Neural crest cell (in vitro differentiated cells): Measurements from ENCODE around the gene VPS29. TPM values are rescaled to one million over a fixed set of nuclear protein-coding genes. Genes with fewer than 3 reads are reported as not detected.

Experiments
- DNase-seq: peaks from one replicate; pipeline ENCODE4 v3.0.0; 2021; ENCODE audit warnings: low read depth, mixed read lengths, low spot score
- H3K27ac Mint-ChIP-seq: one replicate; pipeline ENCODE4 v1.8.0; 2021; ENCODE audit warnings: mild to moderate bottlenecking, mixed read lengths; ENCODE audit not compliant: unreplicated experiment
- H3K27me3 Mint-ChIP-seq: 2 replicates; pipeline ENCODE4 v1.8.0; 2021; ENCODE audit warnings: low read depth, mild to moderate bottlenecking, mixed read lengths
- H3K36me3 Mint-ChIP-seq: 2 replicates; pipeline ENCODE4 v1.8.0; 2021; ENCODE audit warnings: low read depth, mild to moderate bottlenecking, mixed read lengths
- H3K4me1 Mint-ChIP-seq: 2 replicates; pipeline ENCODE4 v1.8.0; 2021; ENCODE audit warnings: mixed read lengths
- H3K4me3 Mint-ChIP-seq: one replicate; pipeline ENCODE4 v1.8.0; 2021; ENCODE audit warnings: mild to moderate bottlenecking, mixed read lengths
- H3K9me3 Mint-ChIP-seq: 2 replicates; pipeline ENCODE4 v1.8.0; 2021; ENCODE audit warnings: mixed read lengths
- total RNA-seq: library from RNA; stranded (reverse); gene quantifications from 2 replicates; pipeline ENCODE4 v1.2.1, GENCODE V29; 2021
- TF ChIP-seq, protein P1 (sequence below): fragments of 200-600 bp; sonication (generic); conservative IDR thresholded peaks from 2 replicates; pipeline ENCODE4 v1.5.0; 2021; ENCODE audit warnings: antibody characterized with exemption, mild to moderate bottlenecking

Gene VPS29
- total RNA-seq, 1 donor from 2014 or later, result 89.0 TPM

GRCh38 chr12:110538869-110539622 lies 37.1 kb upstream of the VPS29 start:
- TF ChIP-seq, protein P1, sequence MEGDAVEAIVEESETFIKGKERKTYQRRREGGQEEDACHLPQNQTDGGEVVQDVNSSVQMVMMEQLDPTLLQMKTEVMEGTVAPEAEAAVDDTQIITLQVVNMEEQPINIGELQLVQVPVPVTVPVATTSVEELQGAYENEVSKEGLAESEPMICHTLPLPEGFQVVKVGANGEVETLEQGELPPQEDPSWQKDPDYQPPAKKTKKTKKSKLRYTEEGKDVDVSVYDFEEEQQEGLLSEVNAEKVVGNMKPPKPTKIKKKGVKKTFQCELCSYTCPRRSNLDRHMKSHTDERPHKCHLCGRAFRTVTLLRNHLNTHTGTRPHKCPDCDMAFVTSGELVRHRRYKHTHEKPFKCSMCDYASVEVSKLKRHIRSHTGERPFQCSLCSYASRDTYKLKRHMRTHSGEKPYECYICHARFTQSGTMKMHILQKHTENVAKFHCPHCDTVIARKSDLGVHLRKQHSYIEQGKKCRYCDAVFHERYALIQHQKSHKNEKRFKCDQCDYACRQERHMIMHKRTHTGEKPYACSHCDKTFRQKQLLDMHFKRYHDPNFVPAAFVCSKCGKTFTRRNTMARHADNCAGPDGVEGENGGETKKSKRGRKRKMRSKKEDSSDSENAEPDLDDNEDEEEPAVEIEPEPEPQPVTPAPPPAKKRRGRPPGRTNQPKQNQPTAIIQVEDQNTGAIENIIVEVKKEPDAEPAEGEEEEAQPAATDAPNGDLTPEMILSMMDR, result no peak
- no peaks in the 10 kb centered on the region for H3K9me3 Mint-ChIP-seq
- H3K4me1 Mint-ChIP-seq, result no peaks in the 10 kb centered on the region
- no peak for DNase-seq
- no peaks in the 10 kb centered on the region for H3K27me3 Mint-ChIP-seq
- H3K36me3 Mint-ChIP-seq, result peaks cover 4% of the 10 kb centered on the region
- peak overlapping the region; percentile 35 for H3K27ac Mint-ChIP-seq
- H3K4me3 Mint-ChIP-seq, result no peak overlapping the region

DNA sequence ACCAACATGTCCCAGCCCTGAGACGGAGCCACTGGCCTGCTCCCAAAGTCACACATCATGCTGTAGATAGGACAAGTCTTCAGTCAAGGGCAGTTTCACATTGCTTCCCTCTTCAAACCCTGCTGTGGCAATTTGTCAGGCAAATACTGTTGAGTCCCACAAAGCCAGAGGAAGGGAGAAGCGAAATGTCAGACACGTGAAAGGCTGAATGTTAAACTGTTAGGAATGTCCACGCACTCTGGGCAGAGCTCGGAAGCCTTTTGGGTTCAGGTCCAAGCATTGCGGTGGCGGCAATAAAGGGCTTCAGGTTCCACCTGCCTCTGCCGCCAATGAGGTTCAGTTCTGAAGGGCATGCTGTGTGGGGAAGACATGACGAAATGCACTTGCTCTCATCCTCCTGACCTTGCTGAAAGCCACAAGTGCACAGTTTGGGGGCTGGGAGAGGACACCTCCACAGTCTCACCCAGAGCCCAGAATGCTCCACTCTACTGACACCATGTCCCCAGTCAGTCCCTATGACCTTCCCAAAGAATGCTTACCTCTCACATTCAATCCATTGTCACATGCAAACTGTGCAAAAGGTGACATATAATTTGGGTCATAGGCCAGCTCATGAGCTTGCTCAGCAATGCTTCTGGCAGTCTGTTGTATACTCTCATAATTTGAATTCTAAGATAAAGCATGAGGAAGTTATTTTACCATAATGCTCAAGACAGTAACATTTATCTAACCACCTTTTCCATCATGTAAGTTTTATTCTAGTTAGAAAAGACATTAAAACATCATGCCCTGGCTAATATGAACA lies 35.9 kb upstream of the VPS29 start:
- Mint-ChIP-seq H3K9me3 (no peaks in the 10 kb centered on the region), H3K4me3 (no peak overlapping the region), H3K4me1 (no peaks in the 10 kb centered on the region), H3K27ac (peak overlapping the region; percentile 62), H3K36me3 (no peaks in the 10 kb centered on the region), H3K27me3 (no peaks in the 10 kb centered on the region)
- DNase-seq, result no peak
- TF ChIP-seq, protein P1, result no peak

DNA sequence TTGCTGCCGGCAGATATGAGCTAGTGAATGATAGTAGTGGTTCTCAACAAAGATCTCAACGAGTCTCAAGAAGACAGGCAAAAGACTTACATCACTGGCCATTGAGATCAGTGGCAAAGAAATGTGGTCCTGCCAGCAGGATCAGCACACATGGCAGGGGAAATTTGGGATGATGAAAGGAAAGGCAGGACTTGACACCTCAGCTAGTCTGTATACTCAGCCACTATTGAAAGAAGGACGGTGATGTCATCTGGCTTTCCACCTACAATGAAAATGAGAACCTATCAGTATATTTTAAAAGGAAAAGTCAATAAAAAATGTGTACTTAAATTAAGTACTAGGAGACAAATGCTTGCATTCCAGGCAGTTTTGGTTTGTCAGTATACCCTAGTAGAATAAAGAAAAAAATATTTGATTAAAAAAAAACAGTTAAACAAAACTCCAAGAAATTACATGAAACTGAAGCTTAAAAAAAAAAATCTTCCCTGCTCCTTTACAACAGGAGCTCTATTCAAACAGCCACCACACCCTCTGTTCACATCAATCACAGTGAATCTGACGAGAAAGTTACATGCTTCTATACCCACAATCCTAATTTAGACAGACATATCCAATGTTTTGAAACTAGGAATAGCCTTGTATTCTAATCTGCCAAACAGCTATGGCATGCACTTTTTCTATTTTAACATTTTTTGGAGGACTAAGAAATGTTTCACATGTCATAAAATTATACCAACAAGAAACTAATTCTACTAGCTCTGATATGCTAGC lies 35.1 kb upstream of the VPS29 start:
- H3K4me1 Mint-ChIP-seq, result no peaks in the 10 kb centered on the region
- no peaks in the 10 kb centered on the region for H3K36me3 Mint-ChIP-seq
- no peaks in the 10 kb centered on the region for H3K9me3 Mint-ChIP-seq
- no peak for DNase-seq
- no peak overlapping the region for H3K4me3 Mint-ChIP-seq
- H3K27me3 Mint-ChIP-seq, result no peaks in the 10 kb centered on the region
- TF ChIP-seq, protein P1, result no peak
- no peak overlapping the region for H3K27ac Mint-ChIP-seq

DNA sequence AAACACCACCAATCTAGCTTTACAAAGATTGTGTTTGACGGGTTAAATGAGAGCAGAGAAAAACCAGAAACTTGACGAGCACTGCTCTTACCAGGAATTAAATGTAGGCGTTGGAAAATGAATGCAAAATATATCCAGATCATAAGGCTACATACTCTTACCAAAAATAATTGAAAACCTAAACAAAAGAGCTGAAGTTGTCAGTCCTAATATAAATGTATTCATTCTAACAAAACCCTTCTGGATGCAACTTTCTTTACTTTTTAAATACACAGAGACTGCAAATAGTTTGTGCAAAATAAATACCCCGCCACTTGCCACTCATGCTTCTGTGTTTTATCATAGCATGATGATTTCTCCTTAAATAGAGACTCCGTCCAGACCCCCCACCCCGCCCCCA lies 32.9 kb upstream of the VPS29 start:
- no peaks in the 10 kb centered on the region for H3K9me3 Mint-ChIP-seq
- no peak overlapping the region for H3K27ac Mint-ChIP-seq
- no peaks in the 10 kb centered on the region for H3K4me1 Mint-ChIP-seq
- TF ChIP-seq, protein P1, result no peak
- H3K36me3 Mint-ChIP-seq, result no peaks in the 10 kb centered on the region
- no peak overlapping the region for H3K4me3 Mint-ChIP-seq
- DNase-seq, result no peak
- no peaks in the 10 kb centered on the region for H3K27me3 Mint-ChIP-seq

GRCh38 chr12:110533607-110534006 lies 31.7 kb upstream of the VPS29 start:
- H3K9me3 Mint-ChIP-seq, result no peaks in the 10 kb centered on the region
- no peak for DNase-seq
- H3K4me3 Mint-ChIP-seq, result no peak overlapping the region
- peaks cover 4% of the 10 kb centered on the region for H3K36me3 Mint-ChIP-seq
- peak overlapping the region; percentile 62 for H3K27ac Mint-ChIP-seq
- no peaks in the 10 kb centered on the region for H3K4me1 Mint-ChIP-seq
- TF ChIP-seq, protein P1, result no peak
- H3K27me3 Mint-ChIP-seq, result no peaks in the 10 kb centered on the region
